GM19025 (cell line): ENCODE results near the gene PRSS33.

Source experiments
- ATAC-seq: cut with Tn5 transposase; IDR thresholded peaks from one replicate; pipeline ENCODE4 v1.9.1; 2021; ENCODE audit warnings: mild to moderate bottlenecking, low read depth, moderate library complexity; ENCODE audit not compliant: unreplicated experiment

PRSS33 gene

DNA sequence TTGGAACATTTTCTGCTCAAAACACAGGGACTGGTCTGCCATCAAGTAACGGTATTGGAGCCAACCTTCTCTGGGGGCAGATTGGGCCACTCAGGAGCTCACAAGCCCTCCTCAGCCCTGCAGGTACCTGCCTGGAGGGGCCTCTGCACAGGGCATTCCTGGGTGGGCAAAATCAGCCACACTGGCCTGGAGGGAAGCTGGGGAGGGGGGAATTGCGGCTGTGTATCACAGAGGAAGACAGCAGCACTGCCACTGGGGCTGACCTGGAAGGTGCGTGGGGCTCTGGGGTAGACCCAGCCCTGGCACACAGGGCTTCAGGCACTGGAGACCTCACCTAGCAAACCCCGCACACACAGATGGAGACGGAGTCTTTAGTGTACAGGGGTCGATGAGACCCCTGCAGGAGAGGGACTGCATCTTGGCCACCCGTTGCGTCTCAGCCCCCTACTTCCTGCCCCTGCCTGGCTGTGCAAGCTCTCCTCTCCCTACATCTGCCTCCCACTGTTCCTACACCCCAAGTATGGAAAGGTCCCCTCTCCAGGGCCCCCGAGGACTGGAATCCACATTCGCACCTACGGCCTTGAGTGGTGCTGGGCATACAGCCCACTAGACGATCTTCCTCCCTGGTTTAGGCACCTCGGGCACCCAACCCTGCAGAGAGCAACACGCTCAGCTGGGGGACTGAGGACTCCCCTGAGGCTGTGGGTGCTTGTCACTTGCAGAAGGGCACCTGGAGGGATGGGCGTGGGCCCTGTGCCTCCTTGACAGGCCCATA lies 42.1 kb downstream of the PRSS33 start:
- no peak for ATAC-seq

DNA sequence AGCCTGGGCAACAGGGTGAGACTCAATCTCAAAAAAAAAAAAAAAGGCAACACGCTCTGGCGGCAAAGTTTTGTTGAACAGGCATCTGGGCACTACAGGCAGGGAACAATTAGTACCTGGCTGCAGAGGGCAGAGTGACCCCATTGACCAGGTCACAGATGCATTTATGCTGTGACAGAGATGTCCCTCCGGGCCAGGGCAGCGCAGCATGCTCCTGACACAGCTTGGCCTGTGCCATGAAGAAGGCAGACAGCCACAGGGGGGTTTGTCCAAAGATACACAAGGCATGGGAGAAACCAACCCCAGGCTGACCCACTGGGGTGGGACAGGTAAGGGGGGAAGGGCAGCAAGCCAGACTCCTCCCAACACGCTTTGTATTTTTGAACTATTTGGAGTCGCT lies 42.6 kb downstream of the PRSS33 start:
- ATAC-seq = no peak

DNA sequence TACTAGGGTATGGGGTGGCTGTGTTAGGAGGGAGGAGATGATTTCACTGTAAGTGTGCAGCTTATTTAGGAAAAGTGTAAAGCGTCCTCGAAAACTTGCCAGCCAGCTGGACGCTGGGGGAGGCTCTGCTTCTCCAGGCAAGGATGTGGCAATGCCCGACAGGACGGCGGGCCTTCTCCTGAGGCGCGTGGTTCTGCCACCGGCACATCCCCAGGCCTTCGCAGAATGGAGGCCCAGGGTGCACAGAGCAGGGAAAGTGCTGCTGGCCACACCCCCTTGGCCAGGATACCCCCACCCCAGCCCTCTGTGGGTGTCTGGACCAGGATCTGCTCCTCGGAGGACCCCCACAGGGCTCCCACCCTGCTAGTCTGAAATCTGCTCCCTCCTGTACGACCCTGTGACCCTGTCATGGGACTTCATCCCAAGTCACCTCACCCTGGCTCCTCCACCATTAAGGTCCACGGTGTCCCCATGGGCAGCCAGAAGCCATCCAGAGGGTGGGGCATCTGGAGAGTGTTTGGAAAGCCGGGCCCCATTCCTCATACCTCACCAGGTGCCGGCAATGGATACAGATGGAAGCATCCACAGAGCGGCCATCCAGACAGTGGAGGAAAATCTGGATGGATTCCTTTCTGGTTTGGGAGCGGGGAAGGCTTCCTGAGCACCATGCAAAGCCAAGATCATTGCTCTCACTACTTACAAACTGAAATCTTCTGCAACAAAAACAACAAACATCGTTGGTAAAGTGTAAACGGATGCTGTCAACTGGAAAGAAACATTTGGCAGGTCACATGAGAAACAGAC lies 44.2 kb downstream of the PRSS33 start:
- ATAC-seq = no peak

DNA sequence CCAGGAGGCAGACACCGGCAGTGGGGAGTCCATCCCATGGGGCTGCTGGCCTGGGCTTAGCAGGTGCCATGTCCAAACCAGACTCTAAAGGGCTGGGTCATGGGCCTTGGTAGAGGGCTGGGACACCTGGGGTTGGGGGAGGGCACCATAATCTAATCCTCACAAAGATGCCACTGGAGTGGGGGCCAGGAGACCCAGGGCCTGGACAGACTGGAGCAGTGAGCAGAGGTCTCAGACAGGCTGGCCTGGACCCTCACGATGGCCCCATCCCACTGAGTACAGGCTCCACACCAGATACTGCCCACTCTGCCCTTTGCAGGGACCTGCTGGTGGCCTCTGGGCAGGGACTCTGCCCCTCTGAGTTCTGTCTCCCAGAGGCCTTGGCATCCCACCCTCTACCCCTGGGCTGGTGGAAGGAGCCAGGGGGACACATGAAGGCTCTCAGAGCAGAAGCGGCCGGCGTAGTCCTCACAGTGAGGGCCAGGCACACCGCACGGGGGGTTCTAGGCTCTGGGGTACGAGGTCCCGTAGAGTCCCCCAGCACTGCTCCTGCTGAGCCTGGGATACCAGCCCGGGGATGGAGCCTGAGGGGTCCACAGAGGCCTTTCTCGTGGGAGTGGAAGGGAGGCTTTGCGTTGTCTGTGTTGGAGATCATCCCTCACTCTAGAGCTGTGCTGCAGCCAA lies 44.9 kb downstream of the PRSS33 start:
- no peak for ATAC-seq

DNA sequence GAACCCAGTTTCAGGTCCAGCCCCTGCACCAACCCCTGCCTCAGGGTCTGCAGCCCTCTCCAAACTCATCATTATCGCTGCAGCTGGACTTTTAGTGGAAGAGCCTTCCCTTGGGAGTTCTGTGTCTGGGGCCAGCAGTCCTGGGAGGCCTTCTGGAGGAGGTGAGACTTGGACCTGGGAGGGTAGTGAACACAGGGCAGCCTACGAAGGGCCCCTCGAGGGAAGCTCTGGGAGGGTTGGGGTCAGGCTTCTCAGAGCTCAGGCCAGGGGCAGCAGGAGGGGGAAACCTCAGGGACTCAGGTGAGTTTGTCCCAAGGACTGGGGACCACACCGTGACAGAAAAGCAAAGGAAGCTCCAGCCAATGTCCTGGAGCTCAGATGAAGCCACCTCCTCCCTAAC lies 46.2 kb downstream of the PRSS33 start:
- no peak for ATAC-seq

DNA sequence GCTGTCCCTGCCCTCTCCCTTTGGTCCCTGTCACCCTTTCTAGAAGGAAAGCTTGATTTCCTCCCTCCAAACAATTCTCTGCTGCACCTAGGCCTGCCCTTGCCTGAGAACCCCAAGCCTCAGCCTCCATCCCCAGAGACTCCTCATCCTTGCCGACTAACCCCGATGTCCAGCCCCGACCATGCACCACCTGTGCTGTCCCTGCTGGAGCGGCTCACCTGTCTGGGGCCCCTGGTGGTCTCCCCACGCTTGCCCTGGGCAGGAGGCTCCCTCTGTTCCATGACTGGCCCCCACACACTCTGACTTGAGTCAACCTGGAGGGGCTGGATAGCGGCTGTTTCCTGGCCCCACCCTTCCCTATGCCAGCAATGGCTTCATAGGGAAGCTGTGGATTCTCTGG lies 46.9 kb downstream of the PRSS33 start:
- ATAC-seq = no peak

DNA sequence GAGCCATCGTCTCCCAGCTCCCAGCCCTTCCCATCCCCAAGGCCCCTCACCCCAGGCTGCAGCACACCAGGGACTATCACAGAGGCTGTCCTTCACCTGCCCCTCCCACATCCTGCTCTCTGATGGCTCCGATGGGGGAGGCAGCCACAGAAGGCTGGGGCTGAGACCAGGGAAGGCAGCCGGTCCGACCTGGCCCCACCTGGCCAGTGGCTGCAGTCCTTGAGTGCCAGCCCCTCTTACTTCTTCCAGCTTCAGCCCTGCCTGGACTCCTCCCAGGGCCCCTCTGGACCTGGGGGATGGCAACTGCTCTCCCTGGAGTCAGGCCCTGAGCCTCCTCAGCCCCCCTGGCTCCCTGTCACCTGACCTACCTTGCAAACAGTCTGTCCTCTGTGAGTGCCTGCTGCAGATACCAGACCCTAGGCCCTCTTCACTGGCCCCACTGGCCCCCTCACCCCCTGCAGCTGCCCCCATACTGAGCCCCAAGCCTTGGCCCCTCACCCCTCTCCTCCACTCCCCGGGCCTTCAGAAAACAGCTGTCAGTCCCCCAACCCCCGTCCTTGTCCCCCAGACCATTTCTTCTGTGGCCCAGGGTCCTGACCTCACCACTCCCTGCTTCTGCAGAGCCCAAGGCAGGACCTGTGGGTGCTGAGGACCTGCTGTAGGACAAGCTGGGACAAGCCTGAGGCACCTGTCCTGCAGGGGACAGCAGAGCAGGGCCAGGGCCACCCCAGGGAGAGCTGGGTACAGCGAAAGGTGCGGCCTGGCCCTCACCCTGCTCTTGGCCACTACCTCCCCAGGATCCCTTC lies 47.5 kb downstream of the PRSS33 start:
- ATAC-seq = no peak

DNA sequence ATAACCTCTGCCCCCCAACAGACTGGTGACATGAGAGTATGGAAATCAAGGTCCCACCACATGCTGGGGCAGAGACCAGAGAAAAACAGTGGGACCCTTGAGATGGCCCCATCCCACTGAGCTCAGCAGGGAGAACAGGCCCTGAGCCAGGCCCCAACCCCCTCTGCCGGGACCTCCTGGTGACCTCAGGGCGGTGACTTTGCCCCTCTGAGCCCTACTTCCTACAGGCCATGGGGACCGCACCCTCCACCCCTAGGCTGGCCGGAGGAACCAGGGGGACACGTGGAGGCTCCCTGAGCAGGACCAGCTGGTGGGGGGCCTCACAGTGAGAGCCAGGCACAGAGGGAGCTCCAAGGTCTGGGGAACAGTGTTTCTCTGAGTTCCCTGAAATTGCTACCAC lies 48.7 kb downstream of the PRSS33 start:
- ATAC-seq = no peak

DNA sequence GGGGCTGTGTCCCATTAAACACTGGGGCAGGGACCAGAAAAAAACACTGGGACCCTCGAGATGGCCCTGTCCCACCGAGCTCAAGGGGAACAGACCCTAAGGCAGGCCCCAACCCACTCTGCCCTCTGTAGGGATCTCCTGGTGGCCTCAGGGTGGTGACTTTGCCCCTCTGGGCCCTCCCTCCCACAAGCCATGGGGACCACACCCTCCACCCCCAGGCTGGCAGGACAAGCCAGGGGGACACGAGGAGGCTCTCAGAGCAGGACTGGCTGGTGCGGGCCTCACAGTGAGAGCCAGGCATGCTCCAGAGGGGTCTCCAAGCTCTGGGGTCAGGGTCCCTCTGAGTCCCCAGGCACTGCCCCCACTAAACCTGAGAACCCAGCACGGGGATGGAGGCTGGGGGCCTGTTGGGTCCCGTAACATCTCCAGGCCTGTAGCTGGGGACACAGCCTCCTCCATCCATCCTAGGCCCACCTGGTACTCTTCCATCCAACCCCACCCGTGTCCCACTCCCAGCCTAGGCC lies 49.4 kb downstream of the PRSS33 start:
- ATAC-seq = no peak

DNA sequence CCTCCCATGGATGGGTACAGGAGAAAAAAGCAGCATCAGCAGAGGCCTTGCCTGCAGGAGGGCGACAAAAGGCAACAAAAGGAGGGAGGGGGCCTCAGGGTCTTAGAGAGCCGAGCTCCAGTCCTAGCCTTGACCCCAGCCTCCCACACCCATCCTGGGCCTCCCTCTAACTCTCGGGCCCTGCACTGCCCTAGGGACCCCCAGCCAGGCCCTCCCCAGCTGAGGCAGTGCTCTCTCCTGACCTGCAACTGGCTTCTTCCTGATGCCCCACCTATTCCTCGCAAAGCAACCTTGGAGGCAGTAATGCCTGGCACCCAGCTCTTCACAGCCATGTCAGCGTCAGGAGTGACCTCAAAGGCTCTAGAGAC lies 50.1 kb downstream of the PRSS33 start:
- no peak for ATAC-seq

DNA sequence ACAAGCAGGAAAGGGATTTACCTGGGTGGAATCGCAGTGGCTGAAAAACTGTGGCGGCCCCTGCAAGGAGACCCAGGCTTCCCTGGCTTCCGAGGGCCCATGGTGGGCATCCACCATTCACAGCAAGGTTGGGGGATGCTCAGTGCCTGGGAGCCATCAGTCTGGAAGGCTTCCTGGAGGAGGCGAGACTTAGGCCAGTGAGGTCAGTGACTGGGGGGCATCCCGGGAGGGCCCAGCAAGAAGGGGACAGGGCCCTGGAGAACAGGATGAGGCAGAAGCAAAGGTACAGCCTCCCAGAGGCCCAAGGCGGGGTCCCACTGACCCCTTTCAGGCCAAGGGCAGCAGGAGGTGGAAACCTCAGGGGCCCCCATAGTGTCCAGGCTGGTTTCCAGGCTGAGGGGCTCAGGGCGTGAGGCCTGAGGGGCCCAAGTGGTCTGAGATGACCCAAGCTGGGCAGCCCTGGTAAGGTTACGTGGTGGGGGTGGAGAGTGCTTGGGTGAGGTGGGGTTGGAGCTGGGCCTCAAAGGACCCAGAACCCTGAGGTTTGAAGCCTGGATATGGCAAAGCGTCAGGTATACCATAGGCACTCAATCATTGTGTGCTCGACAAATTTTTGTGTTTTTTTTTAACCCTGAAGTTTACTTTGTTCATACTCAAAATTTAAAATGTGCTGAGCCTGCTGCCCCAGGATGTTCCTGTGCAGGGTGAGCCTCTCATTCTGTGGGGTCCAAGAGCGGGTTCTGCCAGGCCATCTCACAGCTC lies 50.7 kb downstream of the PRSS33 start:
- ATAC-seq = no peak

DNA sequence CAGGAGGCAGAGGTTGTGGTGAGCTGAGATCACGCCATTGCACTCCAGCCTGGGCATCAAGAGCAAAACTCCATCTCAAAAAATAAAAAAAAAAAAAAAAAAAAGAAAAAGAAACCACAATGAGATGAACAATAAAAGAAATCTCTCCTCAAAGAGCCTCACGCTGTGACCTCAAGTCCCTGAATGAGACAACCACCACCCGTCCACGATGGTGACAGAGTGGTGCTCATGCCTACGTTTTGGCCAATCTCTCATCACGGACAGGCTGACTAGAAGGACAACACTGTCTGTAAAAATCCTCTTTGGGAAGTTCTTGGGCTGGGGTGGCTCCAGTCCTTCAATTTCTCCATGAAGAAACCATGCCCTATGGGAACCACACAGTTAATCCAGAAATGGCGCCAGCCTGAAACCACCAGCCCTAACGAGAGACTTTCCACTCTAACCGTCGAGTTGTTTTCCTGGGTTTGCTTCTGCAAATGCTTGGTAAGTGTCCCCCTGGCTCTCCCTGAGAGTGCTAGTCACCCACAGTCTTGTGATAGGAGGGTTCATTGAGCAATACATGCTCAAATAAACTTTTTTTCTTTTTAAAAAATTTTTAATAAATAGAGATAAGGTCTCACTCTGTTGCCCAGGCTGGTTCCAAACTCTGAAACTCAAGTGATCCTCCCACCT lies 52.4 kb downstream of the PRSS33 start:
- no peak for ATAC-seq
